HEK293 (cell line): ENCODE measurements around the gene SORL1.

Source experiments
- CTCF ChIA-PET: fragments of 350-600 bp; formaldehyde crosslinking; extraction: SDS; loops from one replicate; lab custom pipeline; 2021; ENCODE audit warnings: antibody characterized with exemption; lab: Yijun Ruan, JAX
- POLR2A ChIA-PET: fragments of 300-600 bp; formaldehyde crosslinking; extraction: SDS; loops from one replicate; lab custom pipeline; 2020; ENCODE audit warnings: antibody characterized with exemption, inconsistent platforms; lab: Yijun Ruan, JAX
- H3K27ac ChIP-seq: fragments of 200-500 bp; sonication (Bioruptor generic); 2 replicates; pipeline ENCODE4 v1.5.1; 2014; ENCODE audit warnings: low read depth, low read length, control low read depth, inconsistent platforms; ENCODE audit errors: extremely low read depth
- H3K36me3 ChIP-seq, 2 experiments: fragments of 200-500 bp in 1 of 2; sonication (Bioruptor generic) in 1 of 2; 1 replicate in 1 of 2; 2 replicates in 1 of 2; pipeline ENCODE4 v1.5.1; 2014 to 2017; ENCODE audit warnings: inconsistent platforms in 2 of 2, low read length in 2 of 2; ENCODE audit not compliant: control insufficient read depth in 2 of 2, insufficient read depth in 1 of 2
- H3K4me1 ChIP-seq: fragments of 200-500 bp; sonication (Bioruptor generic); 2 replicates; pipeline ENCODE4 v1.5.1; 2014; ENCODE audit warnings: mild to moderate bottlenecking, low read length, inconsistent platforms; ENCODE audit not compliant: control insufficient read depth, insufficient read depth
- H3K4me3 ChIP-seq: 2 replicates; pipeline ENCODE4 v1.5.1; 2011; ENCODE audit warnings: low read depth, mild to moderate bottlenecking, control low read depth, low read length, moderate library complexity
- H3K9me3 ChIP-seq: fragments of 200-500 bp; sonication (Bioruptor generic); 2 replicates; pipeline ENCODE4 v1.5.1; 2014; ENCODE audit warnings: low read depth, low read length, inconsistent platforms; ENCODE audit not compliant: control insufficient read depth, insufficient read depth
- GFI1B ChIP-seq: fragments of 450-650 bp; formaldehyde crosslinking; IDR thresholded peaks from 2 replicates; pipeline ENCODE4 v1.5.1; 2016; ENCODE audit warnings: missing biosample characterization, missing genetic modification characterization
- GLI2 ChIP-seq: fragments of 450-650 bp; formaldehyde crosslinking; IDR thresholded peaks from 2 replicates; pipeline ENCODE4; 2017; ENCODE audit warnings: missing biosample characterization, missing genetic modification characterization, low read depth, borderline replicate concordance
- KLF17 ChIP-seq: fragments of 450-650 bp; formaldehyde crosslinking; IDR thresholded peaks from 2 replicates; pipeline ENCODE4 v1.5.1; 2016; ENCODE audit warnings: missing biosample characterization, missing genetic modification characterization
- MZF1 ChIP-seq: fragments of 450-650 bp; formaldehyde crosslinking; IDR thresholded peaks from 2 replicates; pipeline ENCODE4 v1.5.1; 2017; ENCODE audit warnings: missing biosample characterization, missing genetic modification characterization, borderline replicate concordance
- REPIN1 ChIP-seq: fragments of 450-650 bp; formaldehyde crosslinking; IDR thresholded peaks from 2 replicates; pipeline ENCODE4 v1.5.1; 2017; ENCODE audit warnings: missing biosample characterization, missing genetic modification characterization, low read depth
- SETDB1 ChIP-seq: IDR thresholded peaks from one replicate; pipeline ENCODE4 v1.6.1; 2017; ENCODE audit warnings: mild to moderate bottlenecking, low read length, moderate library complexity, mixed read lengths; ENCODE audit not compliant: insufficient read length
- SP2 ChIP-seq: fragments of 450-650 bp; formaldehyde crosslinking; IDR thresholded peaks from 2 replicates; pipeline ENCODE4 v1.5.1; 2016; ENCODE audit warnings: missing biosample characterization, missing genetic modification characterization
- SP7 ChIP-seq: fragments of 450-650 bp; formaldehyde crosslinking; IDR thresholded peaks from 2 replicates; pipeline ENCODE4 v1.5.1; 2016; ENCODE audit warnings: missing biosample characterization, missing genetic modification characterization
- TCF7L2 ChIP-seq: IDR thresholded peaks from 2 replicates; pipeline ENCODE4 v1.6.1; 2011; ENCODE audit warnings: low read depth, mild to moderate bottlenecking, inconsistent platforms, low read length, moderate library complexity, borderline replicate concordance
- ZBTB1 ChIP-seq: fragments of 450-650 bp; formaldehyde crosslinking; IDR thresholded peaks from 2 replicates; pipeline ENCODE4 v1.5.1; 2016; ENCODE audit warnings: missing biosample characterization, missing genetic modification characterization
- ZBTB8A ChIP-seq: fragments of 450-650 bp; formaldehyde crosslinking; IDR thresholded peaks from 2 replicates; pipeline ENCODE4 v1.5.1; 2016; ENCODE audit warnings: missing biosample characterization, missing genetic modification characterization
- ZFP41 ChIP-seq: fragments of 450-650 bp; formaldehyde crosslinking; IDR thresholded peaks from 2 replicates; pipeline ENCODE4 v1.5.1; 2016; ENCODE audit warnings: missing biosample characterization, missing genetic modification characterization, borderline replicate concordance
- ZFP69B ChIP-seq: fragments of 450-650 bp; formaldehyde crosslinking; IDR thresholded peaks from 2 replicates; pipeline ENCODE4 v1.5.1; 2016; ENCODE audit warnings: missing biosample characterization, missing genetic modification characterization
- ZNF148 ChIP-seq: fragments of 450-650 bp; formaldehyde crosslinking; IDR thresholded peaks from 2 replicates; pipeline ENCODE4 v1.5.0; 2017; ENCODE audit warnings: missing biosample characterization, missing genetic modification characterization, borderline replicate concordance
- ZNF214 ChIP-seq: fragments of 450-650 bp; formaldehyde crosslinking; IDR thresholded peaks from 2 replicates; pipeline ENCODE4 v1.5.1; 2017; ENCODE audit warnings: missing biosample characterization, mild to moderate bottlenecking, missing genetic modification characterization, borderline replicate concordance
- ZNF23 ChIP-seq: fragments of 450-650 bp; formaldehyde crosslinking; IDR thresholded peaks from 2 replicates; pipeline ENCODE4 v1.5.1; 2016; ENCODE audit warnings: missing biosample characterization, missing genetic modification characterization, borderline replicate concordance
- ZNF266 ChIP-seq: fragments of 450-650 bp; formaldehyde crosslinking; IDR thresholded peaks from 2 replicates; pipeline ENCODE4 v1.5.1; 2016; ENCODE audit warnings: missing biosample characterization, missing genetic modification characterization, low read depth
- ZNF274 ChIP-seq, 2 experiments: fragments of 200-500 bp in 1 of 2; fragments of 450-650 bp in 1 of 2; sonication (Bioruptor generic) in 1 of 2; formaldehyde crosslinking in 1 of 2; IDR thresholded peaks; 2 replicates each; pipeline versions ENCODE4 v1.5.1 to v1.6.1; 2014 to 2016; ENCODE audit warnings: borderline replicate concordance in 1 of 2, inconsistent platforms in 1 of 2, low read length in 1 of 2, missing biosample characterization in 1 of 2, missing genetic modification characterization in 1 of 2
- ZNF324 ChIP-seq: fragments of 450-650 bp; formaldehyde crosslinking; IDR thresholded peaks from 2 replicates; pipeline ENCODE4 v1.5.1; 2016; ENCODE audit warnings: missing biosample characterization, missing genetic modification characterization
- ZNF366 ChIP-seq: fragments of 450-650 bp; formaldehyde crosslinking; conservative IDR thresholded peaks from 2 replicates; pipeline ENCODE4 v1.5.1; 2016; ENCODE audit warnings: missing biosample characterization, missing genetic modification characterization
- ZNF510 ChIP-seq: fragments of 450-650 bp; formaldehyde crosslinking; IDR thresholded peaks from 2 replicates; pipeline ENCODE4 v1.5.1; 2018; ENCODE audit warnings: mild to moderate bottlenecking, missing genetic modification characterization, missing biosample characterization; ENCODE audit not compliant: insufficient replicate concordance
- ZNF544 ChIP-seq: fragments of 450-650 bp; formaldehyde crosslinking; IDR thresholded peaks from 2 replicates; pipeline ENCODE4 v1.5.0; 2017; ENCODE audit warnings: missing biosample characterization, missing genetic modification characterization
- ZNF555 ChIP-seq: fragments of 450-650 bp; formaldehyde crosslinking; conservative IDR thresholded peaks from 2 replicates; pipeline ENCODE4 v1.5.1; 2017; ENCODE audit warnings: missing biosample characterization, mild to moderate bottlenecking, missing genetic modification characterization, inconsistent platforms
- ZNF558 ChIP-seq: fragments of 450-650 bp; formaldehyde crosslinking; IDR thresholded peaks from 2 replicates; pipeline ENCODE4 v1.5.1; 2016; ENCODE audit warnings: missing biosample characterization, missing genetic modification characterization
- ZNF561 ChIP-seq: fragments of 450-650 bp; IDR thresholded peaks from 2 replicates; pipeline ENCODE4 v1.5.1; 2018; ENCODE audit warnings: missing biosample characterization, missing genetic modification characterization, borderline replicate concordance
- ZNF585B ChIP-seq: fragments of 450-650 bp; formaldehyde crosslinking; IDR thresholded peaks from 2 replicates; pipeline ENCODE4 v1.5.1; 2016; ENCODE audit warnings: missing biosample characterization, missing genetic modification characterization
- ZNF600 ChIP-seq: fragments of 450-650 bp; formaldehyde crosslinking; IDR thresholded peaks from 2 replicates; pipeline ENCODE4 v1.5.1; 2016; ENCODE audit warnings: missing biosample characterization, missing genetic modification characterization
- ZNF792 ChIP-seq: fragments of 450-650 bp; formaldehyde crosslinking; IDR thresholded peaks from 2 replicates; pipeline ENCODE4 v1.5.1; 2016; ENCODE audit warnings: missing biosample characterization, missing genetic modification characterization
- TF ChIP-seq, protein P1 (sequence below): fragments of 450-650 bp; formaldehyde crosslinking; IDR thresholded peaks from 2 replicates; pipeline ENCODE4 v1.5.1; 2016; ENCODE audit warnings: missing biosample characterization, missing genetic modification characterization

The SORL1 gene

GRCh38 chr11:121478226-121478894, 26.2 kb downstream of the SORL1 start:
- Histone ChIP-seq H3K27ac (no peak overlapping the region), H3K9me3 (no peaks in the 10 kb centered on the region), H3K4me1 (no peaks in the 10 kb centered on the region), H3K36me3 (peaks cover 0 to 4% of the 10 kb centered on the region in 2 experiments; a peak in 1 of 3 replicates), H3K4me3 (no peak overlapping the region)
- ChIA-PET CTCF (no interaction called here), POLR2A (no interaction called here)
- TF ChIP-seq ZNF23: no peak
- TF ChIP-seq ZNF266 (tag by site-specific recombination): no peak
- no peak for TF ChIP-seq MZF1 (tag by site-specific recombination)
- no peak for TF ChIP-seq ZNF792 (tag by site-specific recombination)
- TF ChIP-seq ZNF148 (tag by site-specific recombination): no peak
- no peak for TF ChIP-seq ZNF274 (IDR thresholded peaks at IDR 0.05; ENCODE audit: low read length)
- no peak for TF ChIP-seq ZNF274 (tag by site-specific recombination; IDR thresholded peaks at IDR 0.05; ENCODE audit: borderline replicate concordance)
- TF ChIP-seq ZNF544 (tag by site-specific recombination): no peak
- no peak for TF ChIP-seq ZNF600
- no peak for TF ChIP-seq SP7 (tag by site-specific recombination)
- TF ChIP-seq SETDB1: no peak

DNA sequence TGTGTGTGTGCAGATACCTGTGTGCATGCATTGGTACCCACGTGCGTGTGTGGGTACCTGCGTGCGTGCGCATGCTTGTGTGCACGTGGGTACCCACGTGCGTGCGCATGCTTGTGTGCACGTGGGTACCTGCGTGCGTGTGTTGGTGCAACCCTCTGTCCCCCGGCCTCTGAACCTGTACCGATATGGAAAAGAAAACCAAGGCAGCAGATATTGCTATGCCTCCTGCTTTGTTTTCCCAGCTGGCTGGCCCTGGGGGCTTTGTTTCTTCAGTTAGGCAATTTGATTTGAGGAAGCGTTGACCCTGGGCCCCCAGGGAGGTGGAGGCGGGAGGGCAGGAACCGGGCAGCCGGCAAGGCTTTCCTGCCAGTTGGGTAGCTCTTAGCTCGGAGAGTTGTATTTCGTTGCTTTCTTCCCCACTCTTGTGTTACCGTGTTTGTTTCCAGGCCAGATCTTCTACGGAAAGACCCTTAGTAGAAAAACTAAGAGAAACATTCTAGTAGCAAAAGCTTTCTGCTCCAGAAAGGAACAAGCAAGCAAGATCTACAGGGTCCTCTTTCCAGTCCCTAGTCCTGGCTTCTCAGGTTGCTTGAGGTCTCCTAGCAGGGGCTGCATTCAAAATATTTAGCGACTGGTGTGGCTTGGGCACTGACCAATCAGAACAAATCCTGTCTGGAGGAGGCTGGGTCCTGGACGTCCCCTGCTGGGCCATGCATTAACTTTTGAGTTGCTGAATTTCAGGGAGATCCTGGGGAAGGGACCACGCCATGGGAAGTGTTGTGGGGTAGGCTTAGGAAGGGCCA, 27.0 kb downstream of the SORL1 start:
- no peaks in the 10 kb centered on the region for H3K4me1 ChIP-seq
- H3K4me3 ChIP-seq: no peak overlapping the region
- H3K36me3 ChIP-seq: peaks cover 0 to 4% of the 10 kb centered on the region in 2 experiments; a peak in 1 of 3 replicates
- H3K27ac ChIP-seq: no peak overlapping the region
- ChIA-PET POLR2A (no interaction called here), CTCF (no interaction called here)
- TF ChIP-seq ZNF561 (tag by site-specific recombination): no peak
- TF ChIP-seq ZNF274 (IDR thresholded peaks at IDR 0.05; ENCODE audit: low read length): no peak
- TF ChIP-seq ZNF274 (tag by site-specific recombination; IDR thresholded peaks at IDR 0.05; ENCODE audit: borderline replicate concordance): no peak
- no peak for TF ChIP-seq SP2 (tag by site-specific recombination)
- TF ChIP-seq TCF7L2: no peak
- TF ChIP-seq GLI2 (tag by site-specific recombination): no peak
- no peak for TF ChIP-seq GFI1B
- TF ChIP-seq ZBTB1 (tag by site-specific recombination): no peak
- no peak for TF ChIP-seq KLF17 (tag by site-specific recombination)
- TF ChIP-seq ZFP69B (tag by site-specific recombination): no peak
- no peak for TF ChIP-seq ZNF324 (tag by site-specific recombination)
- TF ChIP-seq ZNF558: no peak
- no peak for TF ChIP-seq ZNF555 (tag by site-specific recombination)
- TF ChIP-seq ZNF510 (tag by site-specific recombination): no peak
- no peak for TF ChIP-seq ZNF585B (tag by site-specific recombination)
- no peak for TF ChIP-seq ZNF366
- TF ChIP-seq REPIN1 (tag by site-specific recombination): no peak
- TF ChIP-seq ZNF214: no peak
- TF ChIP-seq, protein P1, sequence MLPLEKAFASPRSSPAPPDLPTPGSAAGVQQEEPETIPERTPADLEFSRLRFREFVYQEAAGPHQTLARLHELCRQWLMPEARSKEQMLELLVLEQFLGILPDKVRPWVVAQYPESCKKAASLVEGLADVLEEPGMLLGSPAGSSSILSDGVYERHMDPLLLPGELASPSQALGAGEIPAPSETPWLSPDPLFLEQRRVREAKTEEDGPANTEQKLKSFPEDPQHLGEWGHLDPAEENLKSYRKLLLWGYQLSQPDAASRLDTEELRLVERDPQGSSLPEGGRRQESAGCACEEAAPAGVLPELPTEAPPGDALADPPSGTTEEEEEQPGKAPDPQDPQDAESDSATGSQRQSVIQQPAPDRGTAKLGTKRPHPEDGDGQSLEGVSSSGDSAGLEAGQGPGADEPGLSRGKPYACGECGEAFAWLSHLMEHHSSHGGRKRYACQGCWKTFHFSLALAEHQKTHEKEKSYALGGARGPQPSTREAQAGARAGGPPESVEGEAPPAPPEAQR (tag by site-specific recombination): no peak
- no peak for TF ChIP-seq ZBTB8A (tag by site-specific recombination)
- TF ChIP-seq ZFP41 (tag by site-specific recombination): no peak
- TF ChIP-seq, all 188 proteins: peak for 0
- no peaks in the 10 kb centered on the region for H3K9me3 ChIP-seq
